HG02884 (cell line): Measurements from ENCODE around the gene UGT1A1.

ENCODE experiments used
- ATAC-seq: cut with Tn5 transposase; IDR thresholded peaks from one replicate; pipeline ENCODE4 v1.9.1; 2021; ENCODE audit warnings: mild to moderate bottlenecking, moderate library complexity; ENCODE audit not compliant: unreplicated experiment

Gene UGT1A1

GRCh38 chr2:233794128-233794658 is 34.1 kb downstream of the UGT1A1 start:
- no peak for ATAC-seq

GRCh38 chr2:233795735-233796171 is 35.7 kb downstream of the UGT1A1 start:
- ATAC-seq, result no peak

GRCh38 chr2:233796254-233796653 is 36.2 kb downstream of the UGT1A1 start:
- ATAC-seq, result no peak

- no peak for ATAC-seq
These were observed 38.4 kb downstream of the UGT1A1 start for GRCh38 chr2:233798335-233799086.

GRCh38 chr2:233799087-233799665 is 39.1 kb downstream of the UGT1A1 start:
- no peak for ATAC-seq

GRCh38 chr2:233799716-233800115 is 39.6 kb downstream of the UGT1A1 start:
- ATAC-seq, result no peak

GRCh38 chr2:233800208-233800607 is 40.1 kb downstream of the UGT1A1 start:
- ATAC-seq, result no peak

- ATAC-seq, result no peak
These were observed 41.5 kb downstream of the UGT1A1 start for GRCh38 chr2:233801357-233802131.

GRCh38 chr2:233802132-233802815 is 42.2 kb downstream of the UGT1A1 start:
- no peak for ATAC-seq

- no peak for ATAC-seq
These were observed 43.3 kb downstream of the UGT1A1 start for GRCh38 chr2:233803292-233803911.

GRCh38 chr2:233803994-233804393 is 43.9 kb downstream of the UGT1A1 start:
- no peak for ATAC-seq

- ATAC-seq, result no peak
These were observed 47.3 kb downstream of the UGT1A1 start for GRCh38 chr2:233807215-233807865.

- ATAC-seq, result no peak
These were observed 48.2 kb downstream of the UGT1A1 start for GRCh38 chr2:233807966-233808935.

GRCh38 chr2:233810385-233810784 is 50.3 kb downstream of the UGT1A1 start:
- ATAC-seq, result no peak

- ATAC-seq, result no peak
These were observed 51.0 kb downstream of the UGT1A1 start for GRCh38 chr2:233811087-233811486.

GRCh38 chr2:233811732-233812131 is 51.7 kb downstream of the UGT1A1 start:
- ATAC-seq, result no peak

- ATAC-seq, result no peak
These were observed 53.4 kb downstream of the UGT1A1 start for GRCh38 chr2:233813236-233814055.
